Central memory CD4-positive, alpha-beta T cell (primary cell): ENCODE measurements around the gene NFIX.

Source experiments
- DNase-seq: peaks from one replicate; pipeline ENCODE4 v3.0.0; 2022

Gene NFIX

DNA sequence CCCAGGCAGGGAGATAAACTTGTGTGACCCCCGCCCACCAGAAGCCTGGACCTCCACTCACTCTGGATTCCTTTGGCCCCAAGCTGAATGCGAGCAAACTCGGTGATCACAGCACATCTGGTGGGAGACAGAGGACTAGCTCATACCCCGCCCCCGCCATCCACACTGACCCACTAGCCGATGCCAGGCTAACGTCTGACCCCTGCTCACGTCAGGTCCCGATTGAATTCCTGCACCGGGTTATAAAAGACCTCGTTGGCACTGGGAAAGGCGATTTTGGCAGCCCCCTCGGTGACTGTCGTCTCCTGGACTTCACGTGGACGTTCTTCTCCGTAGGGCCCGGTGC, 120.6 kb downstream of the NFIX start:
- no peak for DNase-seq

DNA sequence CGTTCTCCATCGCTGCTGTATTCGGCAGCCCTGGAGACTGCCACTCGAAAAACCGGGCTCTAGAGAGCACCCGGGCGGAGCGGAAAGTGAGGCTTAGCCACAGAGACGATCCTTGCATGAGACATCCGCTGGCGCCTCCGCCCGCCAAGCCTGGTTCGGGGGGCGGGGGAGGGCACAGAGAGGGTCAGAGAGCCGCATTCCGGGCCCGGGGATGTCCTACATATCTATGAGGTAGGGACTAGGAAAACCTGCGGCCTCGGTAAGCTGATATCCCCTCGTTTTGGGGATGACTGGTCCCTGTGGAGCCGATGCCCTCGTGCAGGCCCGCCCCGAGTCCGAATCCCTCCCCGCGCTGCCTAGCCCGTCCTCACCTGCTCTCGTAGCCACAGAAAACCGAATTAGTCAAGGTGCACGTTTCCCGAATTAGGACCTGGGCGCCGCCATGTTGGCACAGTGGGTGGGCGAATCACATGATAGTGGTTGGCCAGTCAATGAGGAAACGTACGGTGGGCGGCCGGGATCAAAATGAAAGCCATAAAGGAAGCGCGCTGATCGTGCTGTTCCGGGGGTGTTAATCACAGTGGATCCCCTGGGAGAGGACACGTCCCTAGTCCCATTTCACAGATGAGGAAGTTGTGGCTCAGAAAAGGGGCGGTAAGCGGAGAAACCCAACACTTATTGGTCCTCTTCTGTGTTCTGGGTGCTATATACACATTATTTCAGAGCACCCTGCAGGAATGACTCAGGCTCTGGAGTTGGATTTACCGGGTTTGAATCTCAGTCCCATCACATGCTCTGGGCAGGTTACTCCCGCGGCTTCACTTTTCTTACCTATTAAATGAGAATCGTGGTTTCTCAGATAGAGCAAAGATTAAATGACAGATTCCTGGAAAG, 121.3 kb downstream of the NFIX start, which contains the start of gene TRMT1:
Gene TRMT1 (minus strand): TSS at position 459 of the 894 bp plus-strand sequence. CDS start 341 bp downstream, at position 118.
- DNase-seq: peak; percentile 87

DNA sequence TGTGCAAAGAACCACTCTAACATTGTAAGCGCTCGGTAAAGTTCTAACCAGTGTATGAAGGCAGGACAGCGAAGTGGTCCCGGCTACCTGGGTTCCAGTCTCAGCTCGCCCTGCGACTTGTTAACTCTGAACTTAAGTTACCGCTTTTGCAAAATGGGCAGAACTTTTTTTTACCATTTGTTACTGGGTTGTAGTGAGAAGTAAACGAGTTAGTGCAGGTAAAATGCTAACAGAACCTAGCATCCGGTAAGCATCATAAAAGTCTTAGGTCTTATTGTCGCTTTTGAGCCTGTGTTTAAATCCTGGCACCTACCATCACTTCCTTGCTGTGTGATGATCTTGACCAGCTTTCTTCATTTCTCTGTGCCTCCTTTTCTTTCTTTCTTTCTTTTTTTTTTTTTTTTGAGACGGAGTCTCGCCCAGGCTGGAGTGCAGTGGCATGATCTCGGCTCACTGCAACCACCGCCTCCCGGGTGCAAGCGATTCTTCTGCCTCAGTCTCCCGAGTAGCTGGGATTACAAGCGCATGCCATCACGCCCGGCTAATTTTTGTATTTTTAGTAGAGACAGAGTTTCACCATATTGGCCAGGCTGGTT, 122.0 kb downstream of the NFIX start:
- no peak for DNase-seq

DNA sequence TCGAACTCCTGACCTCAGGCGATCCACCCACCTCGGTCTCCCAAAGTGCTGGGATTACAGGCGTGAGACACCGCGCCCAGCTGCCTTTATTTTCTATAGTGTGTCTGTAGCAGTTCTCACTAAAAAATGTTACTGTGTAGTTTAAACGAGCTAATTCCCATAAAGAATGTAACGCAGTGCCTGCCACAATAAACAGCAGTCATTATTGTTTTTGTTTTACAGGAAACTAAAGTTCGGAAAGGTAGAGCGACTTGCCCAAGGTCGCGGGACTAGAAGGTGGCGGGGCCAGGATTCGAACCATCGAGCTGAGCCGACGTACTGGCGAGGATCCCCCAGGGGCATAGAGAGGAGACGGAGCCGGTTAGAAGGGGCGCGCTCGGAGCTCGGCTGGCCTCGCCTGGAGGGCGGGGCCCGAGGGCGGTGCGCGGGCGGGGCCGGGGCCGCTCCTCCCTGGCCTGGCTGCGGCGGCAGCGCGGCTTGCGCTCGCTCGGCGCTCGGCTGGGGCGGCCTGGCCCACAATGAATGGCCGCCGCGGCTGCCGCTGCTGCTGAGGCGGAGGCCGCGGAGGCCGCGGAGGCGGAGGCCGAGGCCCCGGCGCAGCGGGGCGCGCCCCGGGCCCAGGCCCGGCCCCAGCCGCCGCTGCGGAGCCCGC, 122.6 kb downstream of the NFIX start, which contains the start of gene NACC1:
Gene NACC1 (plus strand): TSS at position 493 of the 652 bp plus-strand sequence. CDS start 16,944 bp downstream, outside the sequence.
- DNase-seq: peak; percentile 86

DNA sequence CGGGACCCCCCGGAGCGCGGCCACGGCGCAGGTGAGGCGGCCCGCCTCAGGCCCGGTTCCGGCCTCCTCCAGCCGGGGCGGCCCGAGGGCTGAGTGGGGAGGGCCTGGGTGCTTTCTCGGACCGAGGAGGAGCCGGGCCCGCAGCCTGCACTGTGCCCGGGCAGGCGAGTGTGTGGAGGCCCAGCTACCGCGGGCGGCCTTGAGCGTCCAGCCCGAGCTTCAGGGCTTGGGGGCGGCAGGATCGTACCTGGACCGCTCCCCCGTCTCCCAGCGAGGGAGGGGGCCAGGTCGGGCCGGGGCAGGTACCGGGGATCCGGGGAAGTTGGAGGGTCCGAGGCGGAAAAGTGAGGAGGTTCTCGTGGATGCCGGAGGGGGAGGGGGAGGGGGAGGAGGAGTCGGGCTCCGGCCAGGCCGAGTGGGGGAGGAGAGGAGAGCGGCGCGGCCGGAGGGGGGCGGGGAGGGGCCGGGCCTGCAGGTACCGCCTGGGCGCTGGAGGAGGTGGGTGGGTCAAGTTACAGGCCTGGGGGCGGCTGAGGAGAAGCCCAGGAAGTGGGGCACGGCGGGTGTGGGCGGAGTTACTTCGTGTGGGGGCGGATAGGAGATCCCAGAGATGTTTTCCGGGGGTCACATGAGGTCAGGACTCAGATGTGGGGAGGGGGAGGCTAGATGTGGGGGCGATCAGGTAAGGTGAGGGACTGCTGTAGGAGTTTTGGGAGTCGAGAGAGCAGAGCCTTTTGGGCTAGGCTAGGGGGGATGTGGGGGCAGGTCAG, 123.3 kb downstream of the NFIX start:
- DNase-seq: no peak

DNA sequence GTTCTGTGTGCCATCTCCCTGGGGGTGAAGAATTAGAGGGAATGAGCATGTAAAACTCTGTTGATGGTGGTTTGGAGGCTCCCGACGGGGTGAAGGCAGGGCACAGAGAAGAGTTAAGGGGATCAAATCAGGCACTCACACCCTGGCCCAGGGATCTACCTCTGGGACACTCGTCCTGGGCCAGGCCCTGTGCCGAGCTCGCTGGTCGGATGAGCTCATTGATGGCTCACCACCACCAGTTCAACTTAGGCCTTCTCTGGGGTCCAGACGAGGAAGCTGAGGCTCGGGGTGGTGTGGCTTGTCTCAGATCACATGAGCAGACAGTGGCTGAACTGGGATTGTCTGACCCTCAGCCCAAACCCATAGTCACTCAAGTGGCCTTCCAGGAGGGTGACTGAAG, 124.4 kb downstream of the NFIX start:
- no peak for DNase-seq

DNA sequence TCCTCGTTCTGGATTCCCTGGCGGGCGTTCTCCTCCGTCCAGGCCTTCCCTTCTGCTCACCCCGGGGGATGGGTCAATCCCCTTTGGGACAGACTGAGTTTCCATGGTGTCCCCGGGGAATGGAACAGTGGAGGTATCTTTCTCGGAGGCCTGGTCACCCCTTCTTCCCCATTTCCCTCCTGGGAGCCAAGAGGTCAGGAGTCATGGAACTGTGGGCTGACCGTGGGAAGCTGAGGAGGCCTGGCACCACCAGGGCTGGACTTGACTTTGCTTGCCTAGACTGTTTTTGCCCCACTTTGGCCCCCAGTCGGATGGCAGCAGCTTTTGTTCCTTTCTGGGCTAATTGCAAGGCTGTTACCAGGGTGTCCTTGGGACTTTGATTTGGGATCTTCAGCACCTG, 124.8 kb downstream of the NFIX start:
- no peak for DNase-seq

DNA sequence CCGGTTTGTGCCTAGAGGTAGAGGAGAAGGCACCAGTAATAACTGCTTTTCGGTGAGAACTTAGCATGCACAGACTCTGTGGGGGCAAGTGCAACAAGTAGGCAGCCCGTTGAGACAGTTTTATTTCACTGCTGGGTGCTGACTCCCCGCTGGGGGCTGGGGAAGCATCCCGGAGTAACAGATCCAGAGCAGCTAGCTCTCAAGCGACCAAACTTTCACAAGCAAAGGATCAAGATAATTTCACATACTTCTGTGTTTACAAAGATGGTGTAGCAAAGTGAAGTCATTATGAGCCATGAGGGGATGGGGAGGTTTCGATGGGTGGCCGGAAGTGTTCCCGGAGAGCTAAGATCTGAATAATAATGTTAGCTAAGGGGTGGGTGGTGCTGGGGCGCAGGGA, 125.5 kb downstream of the NFIX start:
- no peak for DNase-seq

DNA sequence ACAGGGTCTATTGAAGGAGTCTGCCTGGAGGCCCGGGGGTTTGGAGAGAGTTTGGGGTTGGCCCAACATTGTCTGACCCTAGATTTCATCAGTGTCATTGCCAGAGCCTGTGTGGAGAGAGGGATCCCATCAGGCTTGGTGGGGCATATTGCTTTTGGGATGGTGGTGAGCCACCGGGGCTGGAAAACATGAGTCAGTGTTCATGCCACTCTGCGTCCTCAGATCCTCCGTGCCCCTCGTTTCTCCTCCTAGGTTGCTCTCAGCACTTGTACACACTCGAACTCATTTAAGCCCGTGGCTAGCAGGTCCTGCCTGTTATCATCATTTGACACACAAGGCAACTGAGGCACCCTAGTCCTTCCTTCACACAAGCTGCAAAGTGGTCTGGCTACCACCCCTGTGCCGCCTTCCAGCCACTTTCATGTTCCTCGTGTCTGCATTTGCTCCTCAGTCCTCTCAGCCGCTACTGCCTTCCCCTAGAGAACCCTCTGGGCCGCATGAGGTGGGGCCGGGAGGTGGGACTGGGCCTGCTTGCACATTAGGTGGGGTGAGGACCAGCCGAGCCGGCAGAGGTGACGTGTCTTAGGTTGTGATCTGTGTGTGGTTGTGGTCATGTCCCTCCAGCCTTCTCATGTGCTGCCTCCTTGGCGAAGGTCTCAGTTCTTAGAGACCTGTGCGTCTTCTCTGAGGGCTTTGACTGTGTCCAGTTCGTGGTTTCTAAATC, 126.4 kb downstream of the NFIX start:
- DNase-seq: no peak

DNA sequence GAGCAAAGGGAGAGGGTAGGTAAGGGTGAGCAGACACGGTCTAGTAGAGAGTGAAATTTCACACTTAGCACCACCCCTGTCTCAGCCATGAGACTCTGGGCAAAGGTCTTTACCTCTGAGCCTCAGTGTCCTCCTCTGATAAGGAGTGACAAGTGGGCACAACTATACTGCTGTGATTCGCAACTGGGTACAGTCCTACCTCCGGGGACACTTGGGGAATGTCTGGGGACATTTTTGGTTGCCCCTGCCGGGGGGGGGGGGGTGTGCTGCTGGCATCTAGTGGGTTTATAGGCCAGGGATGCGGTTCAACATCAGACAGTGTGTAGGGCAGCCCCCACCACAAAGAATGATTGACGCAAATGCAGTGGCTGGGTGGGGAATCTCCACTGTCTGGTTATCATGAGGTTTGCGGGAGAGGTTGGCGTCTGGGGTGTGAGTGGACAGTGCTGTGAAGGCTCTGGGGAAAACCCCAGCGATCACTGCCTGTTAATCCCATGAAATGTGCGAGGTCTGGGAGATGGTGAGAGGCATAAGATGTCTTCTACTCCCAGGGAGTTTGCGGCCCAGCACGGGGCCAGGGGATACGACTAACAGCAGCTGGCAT, 127.1 kb downstream of the NFIX start:
- DNase-seq: no peak

DNA sequence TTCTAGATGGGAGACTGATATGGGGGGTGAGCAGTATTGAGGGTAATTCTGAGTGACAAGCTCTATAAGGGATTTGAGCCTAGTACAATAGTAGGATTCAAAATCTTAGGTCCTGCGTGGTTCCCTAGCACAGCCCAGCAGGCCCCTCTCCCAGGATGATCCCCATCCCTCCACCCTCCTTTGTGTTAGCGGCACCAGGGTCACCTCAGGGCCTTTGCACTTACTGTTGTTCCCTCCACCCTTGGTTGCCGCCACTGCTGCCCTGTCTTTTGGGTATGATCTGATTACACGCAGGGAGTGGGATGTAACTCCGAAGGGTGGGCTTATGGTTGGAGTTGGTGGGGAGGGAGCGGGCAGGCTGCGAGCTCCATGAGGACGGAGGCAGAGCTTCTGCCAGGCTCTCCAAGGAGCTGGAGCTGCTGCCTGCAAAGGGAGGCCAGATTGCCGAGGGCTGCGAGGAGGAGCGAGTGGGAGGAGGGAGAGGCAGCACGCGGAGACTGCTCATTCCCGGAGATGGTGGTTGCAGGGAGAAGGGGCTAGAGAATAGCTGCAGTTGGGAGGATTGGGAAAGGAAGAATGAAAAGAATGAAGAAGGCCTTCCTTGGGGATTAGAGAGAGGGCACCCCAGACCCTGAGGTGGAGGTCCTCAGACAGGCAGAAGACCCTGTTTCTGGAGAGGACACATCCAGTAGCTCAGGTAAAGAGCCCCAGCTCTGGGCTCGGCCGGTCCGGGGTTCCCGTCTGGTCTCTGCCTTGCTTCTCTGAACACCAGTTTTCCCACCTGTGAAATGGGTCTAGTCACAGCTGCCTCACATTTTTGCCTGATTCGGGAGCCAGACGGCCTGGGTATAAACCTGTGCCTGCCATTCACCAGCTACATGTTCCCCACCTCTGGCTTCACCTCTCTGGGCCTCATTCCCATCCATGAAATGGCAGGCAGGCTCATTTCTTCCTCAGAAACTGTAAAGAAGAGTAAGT, 128.0 kb downstream of the NFIX start:
- DNase-seq: no peak

DNA sequence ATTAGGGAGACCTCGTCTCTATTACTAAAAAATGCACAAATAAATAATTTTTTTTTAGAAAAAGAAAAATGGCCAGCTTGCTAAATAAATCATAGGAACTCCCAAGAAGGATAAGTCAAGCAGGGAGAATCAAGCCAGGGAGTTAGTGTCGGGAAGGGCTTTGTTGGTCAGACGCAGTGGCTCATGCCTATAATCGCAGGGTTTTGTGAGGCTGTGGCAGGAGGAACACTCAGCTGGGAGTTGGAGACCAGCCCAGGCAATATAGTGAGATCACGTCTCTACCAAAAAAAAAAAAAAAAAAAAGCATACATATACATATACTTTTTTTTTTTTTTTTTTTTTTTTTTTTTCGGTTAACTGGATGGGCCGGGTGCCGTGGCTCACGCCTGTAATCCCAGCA, 131.8 kb downstream of the NFIX start:
- DNase-seq: no peak

DNA sequence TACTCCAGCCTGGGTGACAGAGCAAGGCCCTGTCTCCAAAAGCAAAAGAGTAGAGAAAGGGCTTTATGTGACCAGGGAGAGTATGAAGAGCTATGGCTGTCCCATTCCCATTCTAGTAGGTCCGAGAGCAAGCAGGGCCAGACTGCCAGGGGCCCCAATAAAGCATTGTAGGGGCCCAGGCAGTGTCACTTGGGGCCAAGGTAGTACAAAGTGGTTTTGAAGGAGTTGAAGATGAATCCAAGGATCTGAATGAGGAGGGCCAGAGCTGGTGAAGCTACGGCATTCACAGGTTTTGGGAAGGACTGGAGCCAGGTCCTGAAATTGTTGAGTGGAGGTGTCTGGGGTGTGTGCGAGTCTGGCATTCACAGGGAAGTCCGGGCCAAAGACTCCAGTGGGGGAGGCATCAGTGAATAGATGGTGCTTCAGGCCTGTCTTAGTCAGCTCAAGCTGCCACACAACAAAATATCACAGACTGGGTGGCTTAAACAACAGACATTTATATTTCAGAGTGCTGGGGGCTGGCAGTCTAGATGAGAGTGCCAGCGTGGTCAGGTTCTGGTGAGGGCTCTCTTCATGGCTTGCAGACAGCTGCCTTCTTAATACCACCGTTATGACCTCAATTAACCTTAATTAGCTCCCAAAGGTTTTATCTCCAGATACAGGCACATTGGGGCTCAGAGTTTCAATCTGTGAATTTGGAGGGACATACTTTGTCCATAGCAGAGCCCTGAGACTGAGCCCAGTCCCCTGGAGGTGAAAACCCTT, 132.7 kb downstream of the NFIX start:
- no peak for DNase-seq

DNA sequence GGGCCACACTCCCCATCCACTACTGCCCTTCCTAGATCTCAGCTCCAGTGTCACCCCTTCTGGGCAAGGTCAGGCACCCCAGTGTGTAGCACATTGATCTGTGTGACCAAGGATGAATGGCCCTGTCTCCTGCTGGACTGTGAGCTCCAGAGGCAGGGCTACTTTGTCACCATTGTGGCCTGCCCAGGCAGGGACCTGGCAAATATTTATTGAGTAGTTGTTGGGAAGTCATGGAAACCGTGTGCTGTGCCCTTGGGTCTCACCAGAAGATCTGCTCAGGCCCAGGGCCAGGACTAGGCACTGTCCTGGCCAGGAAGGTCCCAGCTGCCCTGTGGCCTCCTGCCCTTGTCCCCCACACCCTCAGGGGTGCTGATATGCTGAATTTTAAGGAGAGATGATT, 133.3 kb downstream of the NFIX start:
- DNase-seq: no peak

DNA sequence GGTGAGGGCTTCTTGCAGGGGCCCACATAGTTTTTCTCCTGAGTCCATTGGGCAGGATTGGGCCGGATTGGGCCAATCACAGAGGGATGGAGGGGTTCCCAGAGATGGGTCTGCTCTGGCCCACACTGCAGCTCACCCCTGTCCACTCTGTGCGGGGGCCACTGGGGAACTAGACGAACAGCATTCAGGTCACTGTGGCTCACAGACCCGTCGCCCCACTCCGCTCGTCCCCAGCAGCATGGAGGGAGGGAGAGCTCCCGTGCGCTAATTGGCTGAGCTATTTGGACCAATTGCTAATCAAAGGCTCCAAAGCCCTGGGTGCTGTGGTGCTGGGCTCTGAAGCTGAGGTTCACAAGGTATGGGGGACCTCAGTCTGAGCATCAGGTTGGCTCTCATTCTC, 134.1 kb downstream of the NFIX start:
- no peak for DNase-seq

DNA sequence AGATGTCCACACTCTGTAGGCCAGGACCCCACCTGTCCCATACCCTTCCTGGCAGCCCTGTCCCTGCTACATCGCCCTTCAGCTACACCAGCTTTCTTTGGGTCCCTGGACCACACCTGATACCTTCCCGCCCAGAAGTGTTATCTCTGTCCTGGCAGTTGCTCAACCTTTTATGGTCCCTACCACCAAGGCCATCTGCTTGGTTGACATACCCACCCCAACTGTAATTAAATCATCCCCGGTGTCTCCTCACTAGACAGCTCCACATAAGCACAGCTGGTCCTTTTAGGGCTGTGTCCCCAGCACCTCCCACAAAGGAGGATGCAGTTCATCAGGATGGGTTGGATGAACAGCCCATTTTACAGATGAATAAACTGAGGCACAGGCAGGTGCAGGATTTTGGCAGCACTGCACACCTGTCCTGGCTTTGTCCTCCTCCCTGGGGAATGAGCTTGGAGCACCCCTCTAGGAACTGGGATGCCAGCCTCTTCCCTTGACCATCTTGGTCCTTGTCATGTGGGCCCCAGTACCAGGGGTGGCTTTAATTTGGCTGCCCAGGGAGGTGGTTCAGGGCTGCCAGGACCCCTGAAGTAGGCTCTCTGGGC, 135.7 kb downstream of the NFIX start:
- DNase-seq: no peak

DNA sequence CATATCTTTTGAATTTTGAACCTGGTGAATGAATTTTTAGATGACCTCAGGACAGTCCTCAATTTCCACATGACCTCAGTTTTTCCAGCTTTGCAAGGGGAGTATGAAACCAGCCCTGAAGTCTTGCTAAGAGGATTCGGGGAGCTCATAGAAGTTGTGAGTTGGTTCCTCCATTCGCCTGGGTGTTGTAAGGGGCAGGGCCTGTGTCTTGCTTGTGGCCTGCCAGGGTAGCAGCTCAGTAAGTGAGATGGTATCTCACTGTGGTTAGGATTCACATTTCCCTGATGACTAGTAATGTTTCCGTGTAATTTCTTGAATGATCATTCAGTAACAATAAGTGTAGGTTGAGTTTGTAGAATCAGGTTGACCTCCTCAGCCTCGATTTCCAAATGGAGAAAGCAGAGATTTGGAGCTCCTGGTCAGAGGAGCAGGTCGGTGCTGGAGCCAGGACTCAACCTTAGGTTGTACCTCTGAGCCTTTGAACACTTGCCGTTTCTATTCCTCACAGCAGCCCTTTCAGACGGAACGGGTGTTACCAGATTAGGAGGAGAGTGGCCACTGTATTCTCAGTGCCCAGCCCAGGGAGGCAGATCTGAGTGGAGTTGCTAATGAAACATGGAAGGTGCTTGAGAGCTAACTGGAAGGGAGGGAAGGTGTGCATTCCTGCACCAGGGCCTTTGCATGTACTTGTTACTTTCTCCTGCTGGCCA, 137.4 kb downstream of the NFIX start:
- DNase-seq: peak; percentile 55

DNA sequence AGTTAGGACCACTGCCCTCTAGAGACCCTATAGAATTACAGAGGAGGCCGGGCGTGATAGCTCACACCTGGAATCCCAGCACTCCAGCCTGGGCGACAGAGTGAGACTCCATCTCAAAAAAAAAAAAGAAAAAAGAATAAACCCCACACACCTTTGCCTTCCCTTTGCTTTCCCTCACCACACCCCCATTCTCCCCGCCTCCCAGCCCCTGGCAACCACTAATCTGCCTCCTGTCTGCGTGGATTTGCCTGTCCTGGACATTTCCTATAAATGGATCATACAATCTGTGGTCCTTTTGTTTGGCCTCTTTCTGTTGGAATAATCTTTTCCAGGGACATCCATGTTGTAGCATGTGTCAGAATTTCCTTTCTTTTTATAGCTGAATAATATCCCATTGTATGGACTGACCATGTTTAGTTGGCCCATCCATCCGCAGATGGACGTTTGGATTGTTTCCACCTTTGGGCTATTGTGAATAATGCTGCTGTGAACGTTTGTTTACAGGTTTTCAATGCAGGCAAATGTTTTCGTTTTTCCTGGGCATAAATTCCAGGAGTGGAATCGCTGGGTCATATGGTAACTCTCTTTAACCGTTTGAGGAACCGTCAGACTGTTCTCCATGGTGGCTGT, 138.1 kb downstream of the NFIX start:
- no peak for DNase-seq
